ENCODE results near the gene MAGEL2. TPM values are rescaled to one million over a fixed set of nuclear protein-coding genes. Genes with fewer than 3 reads are reported as not detected.

Gene MAGEL2
- under 1 TPM in 3 of 4 donors, not detected in 1; 0.04 to 0.19 (median 0.06) TPM for total RNA-seq

GRCh38 chr15:23647421-23648370 lies at the start of gene MAGEL2:
Gene MAGEL2, minus strand, starts transcription at chr15:23647867. Its CDS starts 125 bp downstream, at chr15:23647742.
- peaks cover 0 to 41% (median 0%) of the 10 kb centered on the region in 4 donors for H3K27me3 ChIP-seq
- TF ChIP-seq POLR2A (IDR thresholded peaks at IDR 0.05) (no peak), CTCF (IDR thresholded peaks at IDR 0.05) (no peak)
- 27 to 51% methylated on average over 10 to 35 of the region's 37 CpGs for WGBS, 2 donors
- intact Hi-C loops (cut with DNase I), result no loop called here
- peaks cover 0 to 5% (median 0%) of the 10 kb centered on the region in 3 donors for H3K4me1 ChIP-seq
- H3K9me3 ChIP-seq, result no peaks in the 10 kb centered on the region
- no peak within 1 kb of the TSS for H3K27ac ChIP-seq
- H3K4me3 ChIP-seq, result peak within 1 kb of the TSS in 3 of 4 donors; percentile 22 to 48 (median 27)
- no peak for DNase-seq
- H3K36me3 ChIP-seq, result no peaks in the 10 kb centered on the region

- Histone ChIP-seq H3K27ac (no peak overlapping the region), H3K4me3 (no peak overlapping the region)
- WGBS, 2 donors, result 60% methylated on average over 1 to 2 of the region's 2 CpGs
Observed at GRCh38 chr15:23695282-23695681, 47.6 kb upstream of the MAGEL2 start.

GRCh38 chr15:23694592-23694991 lies 46.9 kb upstream of the MAGEL2 start:
- Histone ChIP-seq H3K9me3 (no peaks in the 10 kb centered on the region), H3K4me1 (peaks cover 0 to 3% (median 0%) of the 10 kb centered on the region in 3 donors), H3K27ac (no peak overlapping the region), H3K4me3 (no peak overlapping the region), H3K36me3 (no peaks in the 10 kb centered on the region), H3K27me3 (no peaks in the 10 kb centered on the region)
- intact Hi-C loops (cut with DNase I), result no loop called here
- TF ChIP-seq CTCF (IDR thresholded peaks at IDR 0.05), result no peak
- no peak for TF ChIP-seq POLR2A (IDR thresholded peaks at IDR 0.05)
- 88 to 94% methylated on average over 1 of the region's 1 CpG for WGBS, 2 donors
- DNase-seq, result no peak

More at GRCh38 chr15:23695282-23695681, 47.6 kb upstream of the MAGEL2 start:
- peaks cover 0 to 2% (median 0%) of the 10 kb centered on the region in 3 donors for H3K4me1 ChIP-seq
- no peaks in the 10 kb centered on the region for H3K36me3 ChIP-seq
- no peak for TF ChIP-seq CTCF (IDR thresholded peaks at IDR 0.05)
- no peak for TF ChIP-seq POLR2A (IDR thresholded peaks at IDR 0.05)
- DNase-seq, result no peak
- no peaks in the 10 kb centered on the region for H3K9me3 ChIP-seq
- intact Hi-C loops (cut with DNase I), result no loop called here
- no peaks in the 10 kb centered on the region for H3K27me3 ChIP-seq

- DNase-seq, result no peak
- Histone ChIP-seq H3K4me3 (no peak overlapping the region), H3K9me3 (no peaks in the 10 kb centered on the region), H3K4me1 (peaks cover 0 to 14% (median 0%) of the 10 kb centered on the region in 3 donors), H3K27me3 (no peaks in the 10 kb centered on the region), H3K36me3 (no peaks in the 10 kb centered on the region), H3K27ac (peak overlapping the region in 2 of 4 donors; percentile 2 to 6)
- intact Hi-C loops (cut with DNase I), result no loop called here
- WGBS, 2 donors, result 70 to 73% methylated on average over 5 of the region's 5 CpGs
- no peak for TF ChIP-seq POLR2A (IDR thresholded peaks at IDR 0.05)
- TF ChIP-seq CTCF (IDR thresholded peaks at IDR 0.05), result no peak
Observed at GRCh38 chr15:23690450-23690852, 42.8 kb upstream of the MAGEL2 start.

- Histone ChIP-seq H3K36me3 (no peaks in the 10 kb centered on the region), H3K27ac (peak overlapping the region in 2 of 4 donors; percentile 2 to 6), H3K4me3 (no peak overlapping the region), H3K9me3 (no peaks in the 10 kb centered on the region), H3K4me1 (peaks cover 0 to 14% (median 0%) of the 10 kb centered on the region in 3 donors), H3K27me3 (no peaks in the 10 kb centered on the region)
- DNase-seq, result no peak
- intact Hi-C loops (cut with DNase I), result no loop called here
- TF ChIP-seq CTCF (IDR thresholded peaks at IDR 0.05) (no peak), POLR2A (IDR thresholded peaks at IDR 0.05) (no peak)
- WGBS, 2 donors, result 57 to 68% methylated on average over 4 of the region's 4 CpGs
Observed at GRCh38 chr15:23690015-23690414, 42.3 kb upstream of the MAGEL2 start.
